ENCODE results near the gene GNL3.

DNA sequence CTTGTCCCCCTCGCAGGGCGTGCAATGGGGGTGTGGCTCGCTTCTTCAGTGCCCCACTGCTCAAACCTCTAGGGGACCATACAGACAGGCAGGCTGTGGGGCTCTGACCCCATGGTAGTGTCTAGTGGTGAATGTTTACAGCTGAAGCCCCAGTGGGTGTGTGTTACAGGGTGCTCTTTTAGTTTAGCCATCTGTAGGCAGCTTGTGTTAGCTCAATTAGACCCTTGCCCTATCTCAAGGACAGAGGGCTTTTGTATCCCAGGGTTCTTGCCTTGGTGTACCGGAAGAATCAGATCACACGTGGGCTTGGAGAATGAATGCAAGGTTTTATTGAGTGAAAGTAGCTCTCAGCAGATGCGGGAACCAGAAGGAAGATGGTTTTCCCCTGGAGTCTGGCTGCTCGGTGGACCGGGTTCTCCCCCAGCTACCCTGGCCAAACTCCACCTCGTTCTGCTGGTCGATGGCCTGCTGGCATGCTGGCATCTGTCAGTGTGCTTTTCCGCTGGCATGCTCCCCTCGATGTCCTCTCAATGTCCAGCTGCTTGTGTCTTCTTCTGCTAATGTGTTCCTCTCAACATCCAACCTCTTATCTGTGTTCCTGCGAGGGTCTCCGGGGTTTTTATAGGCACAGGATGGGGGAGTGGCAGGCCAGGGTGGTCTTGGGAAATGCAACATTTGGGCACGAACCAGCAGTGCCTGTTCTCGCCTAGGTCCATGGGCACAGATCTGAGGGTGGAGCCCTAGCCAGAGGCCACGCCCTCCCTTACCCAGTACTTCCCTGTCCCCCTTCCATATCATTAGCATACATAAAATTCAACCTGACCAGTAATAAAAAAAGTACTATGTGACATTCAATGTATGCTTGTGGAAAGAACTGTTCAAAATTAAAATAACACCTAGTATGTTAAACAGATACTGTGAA lies 26.7 kb downstream of the GNL3 start:
- TF ChIP-seq EP300 (IDR thresholded peaks at IDR 0.05; ENCODE audit: borderline replicate concordance in 1 of 2, low read depth in 2 of 2, low read length in 2 of 2) = no peak
- no peak for TF ChIP-seq CTCF (IDR thresholded peaks at IDR 0.05; ENCODE audit: control extremely low read depth in 1 of 3, insufficient read depth in 1 of 3, low read depth in 1 of 3, low read length in 3 of 3)
- TF ChIP-seq CEBPB (IDR thresholded peaks at IDR 0.05; ENCODE audit: low read depth, low read length) = no peak
- TF ChIP-seq SP2 (IDR thresholded peaks at IDR 0.05; ENCODE audit: low read length) = no peak
- no peak for TF ChIP-seq YY1 (IDR thresholded peaks at IDR 0.05; ENCODE audit: low read depth, low read length)
- TF ChIP-seq TEAD4 (IDR thresholded peaks at IDR 0.05; ENCODE audit: low read depth, low read length) = no peak
- TF ChIP-seq TAF1 (IDR thresholded peaks at IDR 0.05; ENCODE audit: low read depth, low read length) = no peak
- TF ChIP-seq POU5F1 (IDR thresholded peaks at IDR 0.05; ENCODE audit: low read depth, low read length) = no peak
- TF ChIP-seq SIN3A (conservative IDR thresholded peaks at IDR 0.05 in 1 of 2, IDR thresholded peaks at IDR 0.05 in 1 of 2; ENCODE audit: low read depth in 1 of 2, low read length in 2 of 2) = no peak
- no peak for TF ChIP-seq MAX (IDR thresholded peaks at IDR 0.05)
- no peak for TF ChIP-seq EZH2 (IDR thresholded peaks at IDR 0.05; ENCODE audit: low read depth, low read length, severe bottlenecking)
- no peak for TF ChIP-seq SUZ12 (IDR thresholded peaks at IDR 0.05; ENCODE audit: low read length)
- TF ChIP-seq KDM1A (IDR thresholded peaks at IDR 0.05; ENCODE audit: borderline replicate concordance, low read length) = no peak

Measured in H1 (cell line).